ENCODE data around the gene CBLB.

Gene CBLB

DNA sequence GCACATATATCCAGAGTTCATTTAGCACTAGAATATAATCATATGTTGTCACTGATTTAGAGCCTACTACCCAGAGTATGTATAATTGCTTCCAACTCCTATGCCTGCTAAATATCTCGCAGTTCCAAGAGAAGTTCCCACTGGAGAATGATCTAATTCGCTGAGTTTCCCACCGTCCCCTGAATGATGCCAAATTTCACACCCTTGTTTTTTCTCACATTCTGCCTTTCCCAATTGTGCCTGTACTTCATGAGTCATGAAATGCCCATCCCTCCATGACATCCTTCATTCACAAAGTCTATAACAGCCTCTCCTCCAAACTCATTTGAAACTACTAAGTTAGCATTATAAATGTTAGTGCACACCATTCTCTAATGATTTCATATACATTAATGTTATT lies 177.2 kb downstream of the CBLB start:
- DNase-seq (ENCODE audit: low spot score) = no peak

DNA sequence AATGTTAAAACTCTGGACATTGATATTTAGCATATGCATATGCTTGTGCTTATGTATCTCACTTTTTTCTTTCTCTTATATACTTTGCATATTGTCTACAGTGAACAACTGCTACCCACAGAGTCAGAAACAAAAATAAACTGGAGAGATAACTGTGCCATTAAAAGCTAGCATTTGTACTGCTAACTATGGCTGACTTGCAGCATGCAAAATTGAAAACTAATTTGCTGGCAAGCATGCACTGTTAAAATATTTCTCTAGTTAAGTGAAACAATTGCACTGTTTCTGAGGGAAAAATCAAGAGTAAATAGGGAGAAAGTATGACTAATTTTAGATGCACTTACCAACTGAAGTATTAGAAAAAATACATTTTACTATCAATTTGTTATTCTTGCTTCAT lies 177.8 kb downstream of the CBLB start:
- no peak for DNase-seq (ENCODE audit: low spot score)

GRCh38 chr3:105688821-105689220 lies 180.0 kb downstream of the CBLB start:
- DNase-seq (ENCODE audit: low spot score) = no peak

GRCh38 chr3:105686278-105686897 lies 182.4 kb downstream of the CBLB start:
- DNase-seq (ENCODE audit: low spot score) = peak; percentile 40

DNA sequence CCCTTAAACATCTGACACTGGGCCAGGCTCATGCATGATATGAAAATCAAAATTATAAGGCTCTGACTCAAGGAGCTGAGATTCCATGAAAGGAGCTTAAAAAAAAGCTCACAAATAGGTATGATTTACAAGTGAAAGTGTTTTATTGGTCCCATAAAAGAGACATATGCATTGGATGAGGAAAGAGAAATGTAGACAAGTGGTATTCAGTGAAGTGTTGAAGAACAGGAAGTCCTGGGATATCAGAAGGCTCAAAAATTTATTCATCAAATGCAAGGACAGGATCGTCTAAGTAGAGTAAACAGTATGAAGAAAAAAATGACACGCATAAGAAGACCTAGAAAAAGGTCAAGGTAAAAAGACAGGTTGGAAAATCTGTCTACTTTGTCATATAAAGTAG lies 188.9 kb downstream of the CBLB start:
- DNase-seq (ENCODE audit: low spot score) = no peak

- no peak for DNase-seq (ENCODE audit: low spot score)
These were observed 190.8 kb downstream of the CBLB start for GRCh38 chr3:105678017-105678416.

DNA sequence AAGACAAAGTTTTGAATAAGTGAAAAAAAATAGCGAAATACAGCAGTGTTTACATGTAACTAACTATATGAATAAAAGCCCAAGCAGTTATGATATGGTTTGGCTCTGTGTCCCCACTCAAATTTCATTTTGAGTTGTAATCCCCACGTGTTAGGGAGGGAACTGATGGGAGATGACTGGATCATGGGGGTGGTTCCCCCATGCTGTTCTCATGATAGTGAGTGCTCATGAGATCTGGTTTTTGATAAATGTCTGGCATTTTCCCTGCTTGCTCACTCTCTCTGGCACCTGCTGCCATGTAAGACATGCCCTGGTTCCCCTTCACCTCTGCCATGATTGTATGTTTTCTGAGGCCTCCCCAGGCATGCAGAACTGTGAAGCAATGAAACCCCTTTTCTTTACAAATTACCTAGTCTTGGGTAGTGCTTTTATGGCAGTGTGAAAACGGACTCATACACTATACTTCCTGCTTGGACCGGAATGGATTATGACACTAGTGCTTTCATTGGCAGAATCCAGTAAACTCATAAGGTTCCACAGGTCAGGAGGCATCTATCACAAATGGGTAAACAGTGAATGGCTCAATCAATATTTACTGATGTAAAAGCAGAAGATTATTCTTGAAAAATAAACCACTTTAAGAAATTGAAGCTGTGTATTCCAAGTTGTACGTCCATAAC lies 192.1 kb downstream of the CBLB start:
- no peak for DNase-seq (ENCODE audit: low spot score)

GRCh38 chr3:105674437-105675065 lies 194.3 kb downstream of the CBLB start:
- DNase-seq (ENCODE audit: low spot score) = no peak

GRCh38 chr3:105672996-105673395 lies 195.8 kb downstream of the CBLB start:
- no peak for DNase-seq (ENCODE audit: low spot score)

DNA sequence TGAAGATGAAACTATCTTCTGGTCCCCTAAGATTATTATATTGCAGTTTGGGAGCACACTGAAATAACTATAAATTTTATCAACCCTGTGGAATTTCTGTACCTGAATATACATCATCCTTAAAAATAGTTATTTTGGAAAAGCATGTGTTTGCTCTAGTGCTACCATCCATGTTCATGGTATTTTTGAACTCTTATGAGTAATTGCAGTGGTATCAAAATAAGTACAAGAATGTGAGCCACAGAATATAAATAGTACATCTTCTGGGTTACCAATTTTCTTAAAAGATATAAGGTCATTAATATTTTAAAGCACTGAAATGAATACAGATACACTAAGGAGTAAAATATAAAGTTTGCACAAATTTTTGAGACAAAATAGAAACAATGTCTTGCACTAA lies 206.5 kb downstream of the CBLB start:
- DNase-seq (ENCODE audit: low spot score) = no peak

DNA sequence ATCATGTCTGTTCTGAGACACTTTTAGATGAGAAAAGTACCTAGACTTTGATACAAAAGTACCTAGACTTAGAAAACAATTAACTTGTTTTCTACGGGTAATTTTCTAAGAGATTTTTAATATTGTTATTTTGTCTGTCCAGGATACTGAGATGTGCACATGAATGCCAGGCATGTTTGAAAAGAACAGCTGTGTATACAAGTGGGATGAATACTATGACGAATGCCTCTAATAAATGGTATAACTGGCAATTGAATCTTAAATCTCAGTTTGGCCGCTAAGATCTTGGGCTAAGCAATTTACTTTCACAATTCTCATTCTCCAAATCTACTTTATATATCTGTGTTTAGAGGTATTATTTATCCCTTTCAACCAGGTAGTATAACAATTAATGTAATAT lies 207.4 kb downstream of the CBLB start:
- DNase-seq (ENCODE audit: low spot score) = no peak

GRCh38 chr3:105656651-105657504 lies 211.9 kb downstream of the CBLB start:
- no peak for DNase-seq (ENCODE audit: low spot score)

GRCh38 chr3:105653868-105654267 lies 214.9 kb downstream of the CBLB start:
- no peak for DNase-seq (ENCODE audit: low spot score)

DNA sequence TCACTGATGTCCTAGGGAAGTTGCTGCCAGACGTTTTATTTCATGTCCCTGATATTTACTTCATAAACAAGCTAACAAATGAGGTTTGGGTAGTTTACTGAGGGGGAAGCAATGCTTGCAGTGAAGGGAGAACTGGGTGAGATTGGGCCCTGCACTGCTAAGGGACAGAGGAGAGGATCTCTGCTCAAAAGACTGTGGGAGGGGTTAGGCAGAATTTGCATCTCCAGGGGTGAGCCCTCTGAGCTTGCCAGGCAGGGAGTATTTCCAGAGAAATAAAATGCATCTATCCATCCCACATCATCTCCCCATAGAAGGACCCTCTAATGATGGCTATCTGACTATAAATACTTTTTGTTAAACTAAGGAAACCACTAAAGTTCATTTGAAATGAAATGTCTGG lies 215.6 kb downstream of the CBLB start:
- DNase-seq (ENCODE audit: low spot score) = no peak

GRCh38 chr3:105649480-105649879 lies 219.3 kb downstream of the CBLB start:
- no peak for DNase-seq (ENCODE audit: low spot score)

GRCh38 chr3:105647047-105647446 lies 221.8 kb downstream of the CBLB start:
- peak; percentile 76 for DNase-seq (ENCODE audit: low spot score)

DNA sequence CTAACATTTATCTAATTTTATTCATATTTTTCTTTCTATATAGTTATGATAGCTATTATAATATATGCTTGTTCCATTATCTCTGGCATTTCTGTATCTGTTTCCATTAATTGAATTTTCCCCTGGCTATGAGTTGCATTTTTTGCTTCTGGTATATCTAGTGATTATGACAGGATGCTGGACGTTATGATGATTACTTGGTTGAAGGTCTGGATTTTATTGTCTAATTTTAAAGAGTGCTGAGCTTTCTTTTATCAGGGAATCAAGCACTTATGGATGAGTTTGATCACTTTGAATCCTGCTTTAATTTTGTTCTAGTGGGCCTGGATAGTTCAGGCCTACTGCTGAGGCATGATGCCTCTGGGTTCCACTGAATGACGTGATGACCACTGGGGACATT lies 229.7 kb downstream of the CBLB start:
- DNase-seq (ENCODE audit: low spot score) = no peak

DNA sequence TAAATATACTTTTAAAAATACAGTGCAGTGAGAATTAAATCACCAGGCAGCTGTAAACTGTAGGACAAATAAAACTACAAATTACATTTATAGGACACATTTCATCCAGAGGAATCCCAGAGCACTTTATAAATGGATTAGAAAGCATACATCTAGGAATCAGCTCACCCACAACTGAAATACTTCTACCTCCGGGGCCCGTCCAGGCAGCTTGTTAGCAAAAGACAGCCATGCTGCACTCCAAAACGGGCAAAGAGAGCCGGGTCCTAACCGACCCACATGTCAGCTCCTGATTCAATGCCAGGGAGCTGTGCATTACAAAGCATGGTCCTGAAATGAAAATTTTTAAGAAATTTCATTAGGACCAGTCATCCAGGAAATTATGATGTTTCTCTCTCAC lies 234.1 kb downstream of the CBLB start:
- DNase-seq (ENCODE audit: low spot score) = no peak

DNA sequence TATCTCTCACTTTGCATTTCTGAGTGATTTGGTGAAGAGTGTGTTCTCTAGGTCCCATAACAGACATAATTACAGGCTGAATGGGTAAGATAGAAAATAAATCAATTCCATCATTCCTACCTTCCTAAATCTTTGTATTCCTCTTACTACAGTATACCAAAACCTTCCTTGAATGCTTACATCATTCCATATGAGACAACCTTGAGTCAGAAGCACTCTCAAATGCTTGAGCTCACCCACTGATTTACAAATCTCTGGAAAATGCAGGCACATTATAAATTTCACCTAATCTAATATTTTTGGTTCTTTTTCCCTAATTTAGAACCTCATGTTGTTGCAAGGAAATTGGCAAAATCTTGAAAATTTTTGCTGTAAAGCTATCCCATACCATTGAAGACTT lies 239.1 kb downstream of the CBLB start:
- no peak for DNase-seq (ENCODE audit: low spot score)

DNA sequence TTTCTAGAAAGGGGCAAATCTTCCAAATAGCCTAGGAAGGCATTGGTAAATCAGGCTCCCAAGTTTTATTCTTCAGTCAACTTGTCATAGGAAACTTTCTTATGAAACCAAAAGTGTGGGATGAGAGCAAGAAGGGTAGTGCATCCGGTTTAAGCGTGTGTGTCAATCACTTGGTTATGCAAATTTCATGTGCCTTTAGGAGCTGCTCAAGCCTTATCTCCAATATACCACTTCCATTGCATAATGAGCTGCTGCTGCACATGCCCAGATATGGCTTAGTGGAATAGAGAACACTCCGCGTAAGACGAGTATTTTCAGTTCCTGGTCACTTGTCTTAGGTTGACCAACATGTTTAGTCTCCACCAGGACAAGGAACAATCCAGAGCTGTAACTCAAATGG lies 242.1 kb downstream of the CBLB start:
- no peak for DNase-seq (ENCODE audit: low spot score)

GRCh38 chr3:105622169-105622568 lies 246.6 kb downstream of the CBLB start:
- no peak for DNase-seq (ENCODE audit: low spot score)

DNA sequence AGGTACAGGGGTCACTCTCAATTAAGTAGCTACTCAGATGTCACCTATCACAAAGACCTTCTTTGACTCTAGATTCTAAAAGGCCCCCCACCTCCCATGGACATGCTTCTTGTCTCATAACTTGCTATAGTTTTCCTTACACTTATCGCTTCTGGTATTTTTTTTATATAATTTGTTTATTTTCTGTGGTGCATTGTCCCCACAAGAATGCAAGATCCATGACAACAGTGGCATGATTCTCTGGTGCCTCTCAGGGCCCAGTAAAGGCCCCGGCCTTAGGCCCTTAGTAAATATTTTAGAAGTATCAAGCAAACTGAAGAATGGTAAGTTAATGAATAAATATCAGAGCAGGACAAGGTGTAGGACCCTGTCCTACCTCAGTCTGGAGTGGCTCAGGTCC lies 248.6 kb downstream of the CBLB start:
- no peak for DNase-seq (ENCODE audit: low spot score)

DNA sequence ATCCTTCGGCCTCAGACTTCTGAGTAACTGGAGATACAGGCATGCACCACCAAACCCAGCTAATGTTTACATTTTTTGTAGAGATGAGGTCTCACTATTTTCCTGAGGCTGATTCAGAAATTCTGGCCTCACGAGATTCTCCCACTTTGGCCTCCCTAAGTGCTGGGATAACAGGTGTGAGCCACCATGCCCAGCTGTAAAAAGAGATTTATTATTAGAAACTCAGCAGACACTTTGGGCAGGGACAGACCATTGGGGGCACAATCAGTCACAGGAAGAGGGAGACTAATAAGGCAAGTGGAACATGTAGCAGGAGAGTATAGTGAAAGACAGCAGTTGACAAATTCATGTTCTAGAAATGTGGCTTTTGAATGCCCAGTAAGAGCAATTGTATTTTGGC lies 249.2 kb downstream of the CBLB start:
- DNase-seq (ENCODE audit: low spot score) = no peak

Measured in kidney capillary endothelial cell (primary cell).